ENCODE data around the gene CCDC77.

Gene CCDC77

GRCh38 chr12:480831-481816, 79.7 kb downstream of the CCDC77 start:
- DNase-seq (ENCODE audit: low spot score): no peak

- no peak for DNase-seq (ENCODE audit: low spot score)
Observed at GRCh38 chr12:482061-482460, 80.6 kb downstream of the CCDC77 start.

GRCh38 chr12:484096-484495, 82.7 kb downstream of the CCDC77 start:
- no peak for DNase-seq (ENCODE audit: low spot score)

GRCh38 chr12:490260-490659, 88.8 kb downstream of the CCDC77 start:
- DNase-seq (ENCODE audit: low spot score): no peak
